C1 segment of cervical spinal cord (tissue), 14 donors: ENCODE measurements around the gene RASGRF1.
A peak's percentile ranks its signal among the peaks of the same experiment; 100 is the strongest.

Source experiments
- DNase-seq, 14 donors: peaks; one replicate each; lab custom pipeline; 2025; lab: John Stamatoyannopoulos, UW

RASGRF1 gene

DNA sequence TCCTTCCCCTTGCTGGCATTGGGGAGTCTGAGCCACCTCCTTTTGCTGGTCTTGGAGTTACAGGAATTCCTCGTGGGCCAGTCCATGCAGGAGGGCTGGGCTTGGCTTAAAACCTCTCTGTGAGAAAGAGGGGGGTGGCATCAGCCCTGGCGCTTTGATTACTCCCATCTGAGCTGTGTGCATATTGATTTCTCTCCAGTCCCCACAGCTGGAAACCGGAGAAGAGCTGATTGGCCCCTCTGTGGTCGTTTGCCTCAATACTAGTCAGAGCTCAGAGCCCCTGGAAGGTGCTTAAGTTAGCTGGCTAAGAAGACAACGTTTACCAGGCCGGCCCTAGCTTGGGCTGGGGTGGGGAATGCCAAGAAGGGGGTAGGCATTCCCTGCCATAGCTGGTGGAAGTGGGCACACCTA is 4.0 kb upstream of the RASGRF1 start:
- no peak for DNase-seq

DNA sequence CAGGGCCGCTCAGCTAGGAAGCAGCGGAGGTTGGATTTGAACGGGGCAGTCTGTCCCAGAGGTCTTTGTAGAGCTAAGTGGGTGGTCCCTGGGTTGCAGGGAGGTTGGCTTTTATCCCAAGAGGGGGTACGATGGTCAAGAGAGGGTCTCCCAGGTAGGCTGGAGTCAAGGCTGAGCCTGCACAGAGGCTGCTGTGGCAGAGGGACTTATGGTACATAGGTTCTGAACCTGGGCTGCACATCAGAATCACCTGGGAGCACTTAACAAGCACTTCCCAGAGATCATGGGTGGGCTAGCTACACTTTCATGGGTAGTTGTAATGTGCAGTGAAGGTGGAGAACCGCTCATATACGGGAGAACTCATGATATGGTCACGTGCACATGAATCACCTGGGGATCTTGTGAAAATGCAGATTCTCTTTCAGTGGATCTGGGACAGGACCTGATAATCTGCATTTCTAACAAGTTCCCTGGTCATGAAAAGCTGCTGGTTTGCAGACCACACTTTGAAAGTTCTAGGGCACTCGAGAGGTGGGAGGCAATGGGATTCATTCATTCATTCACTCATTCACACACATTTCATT is 2.9 kb upstream of the RASGRF1 start:
- no peak for DNase-seq

DNA sequence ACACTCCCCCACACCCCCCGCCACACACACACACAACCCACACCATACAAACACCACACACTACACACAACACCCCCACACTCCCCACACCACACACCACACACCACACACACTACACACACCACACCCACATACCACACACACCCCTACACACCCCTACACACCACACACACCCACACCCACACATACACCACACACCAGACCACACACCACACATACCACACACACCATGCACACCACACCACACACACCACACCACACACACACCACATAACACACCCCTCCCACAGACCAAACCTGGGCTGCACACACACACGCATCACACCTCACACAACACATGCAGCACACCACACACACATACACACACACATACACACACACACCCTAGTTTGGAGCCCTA is 1.8 kb upstream of the RASGRF1 start:
- DNase-seq, result no peak

DNA sequence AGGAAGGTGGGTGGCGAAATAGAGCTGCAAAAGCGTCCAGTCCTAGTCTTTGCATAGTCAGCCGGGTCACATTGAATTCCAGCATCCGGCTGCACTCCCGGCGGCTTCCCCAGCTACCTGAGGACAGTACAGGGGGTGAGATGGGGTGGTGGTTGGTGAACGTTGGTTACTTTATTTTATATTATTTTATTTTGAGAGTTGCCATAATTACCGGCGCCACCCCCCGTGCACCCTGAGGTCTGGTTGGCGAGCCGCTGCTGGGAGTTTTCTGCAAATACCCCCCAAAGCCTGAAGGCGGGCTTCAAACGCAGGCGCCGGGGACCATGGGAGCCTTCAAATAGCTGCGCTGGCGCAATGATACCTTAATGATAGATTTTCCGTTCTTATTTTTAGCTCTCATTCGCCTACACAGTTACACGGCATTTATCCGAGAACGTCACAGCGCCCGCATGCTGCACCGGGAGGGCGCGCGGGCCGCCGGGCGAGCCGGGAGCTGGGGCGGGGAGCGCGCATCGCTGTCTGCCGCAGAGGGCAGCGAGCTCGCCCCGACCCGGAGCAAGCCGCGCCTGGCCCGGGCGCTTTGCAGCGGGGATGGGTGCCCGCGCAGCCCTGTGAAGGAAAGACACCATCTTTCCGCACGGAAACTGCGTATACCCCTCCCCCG is 756 bp upstream of the RASGRF1 start:
- peak in 3 of 14 donors; percentile 28 to 75 (median 52) for DNase-seq

DNA sequence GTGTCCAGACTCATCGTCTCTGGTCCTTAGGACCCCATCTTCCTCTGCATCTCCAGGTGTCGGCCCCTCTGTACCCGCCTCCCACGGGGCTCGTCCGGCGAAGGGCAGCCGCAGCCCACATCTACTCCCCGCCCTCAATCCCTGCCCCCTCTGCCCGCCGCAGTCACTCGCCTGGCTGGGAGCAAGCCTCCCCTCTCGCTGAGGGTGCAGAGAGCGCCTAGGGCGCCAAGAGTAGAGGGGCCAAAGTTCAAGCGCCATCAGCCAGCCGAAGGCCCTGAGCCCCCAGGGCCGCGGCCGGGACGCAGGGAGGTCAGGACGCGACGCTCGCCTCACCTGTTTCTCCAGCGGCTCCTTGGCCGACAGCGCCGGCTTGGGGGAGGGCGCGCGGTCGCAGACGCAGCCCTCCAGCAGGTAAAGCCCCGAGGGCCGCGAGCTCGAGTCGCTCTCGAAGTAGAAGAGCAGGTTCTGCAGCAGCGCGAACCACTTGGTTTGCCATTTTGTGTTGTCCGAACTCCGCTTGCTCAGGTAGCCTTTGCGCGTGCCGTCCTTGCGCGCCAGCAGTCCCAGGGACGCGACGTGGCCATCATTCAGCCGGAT is 592 bp downstream of the RASGRF1 start:
- peak in 1 of 14 donors; percentile 48 for DNase-seq

GRCh38 chr15:79089331-79089889 is 1.2 kb downstream of the RASGRF1 start:
- peak in 3 of 14 donors; percentile 21 to 31 (median 30) for DNase-seq

GRCh38 chr15:79088426-79089205 is 2.0 kb downstream of the RASGRF1 start:
- DNase-seq, result no peak

- DNase-seq, result no peak
Measured at GRCh38 chr15:79086814-79087213, 3.8 kb downstream of the RASGRF1 start.

DNA sequence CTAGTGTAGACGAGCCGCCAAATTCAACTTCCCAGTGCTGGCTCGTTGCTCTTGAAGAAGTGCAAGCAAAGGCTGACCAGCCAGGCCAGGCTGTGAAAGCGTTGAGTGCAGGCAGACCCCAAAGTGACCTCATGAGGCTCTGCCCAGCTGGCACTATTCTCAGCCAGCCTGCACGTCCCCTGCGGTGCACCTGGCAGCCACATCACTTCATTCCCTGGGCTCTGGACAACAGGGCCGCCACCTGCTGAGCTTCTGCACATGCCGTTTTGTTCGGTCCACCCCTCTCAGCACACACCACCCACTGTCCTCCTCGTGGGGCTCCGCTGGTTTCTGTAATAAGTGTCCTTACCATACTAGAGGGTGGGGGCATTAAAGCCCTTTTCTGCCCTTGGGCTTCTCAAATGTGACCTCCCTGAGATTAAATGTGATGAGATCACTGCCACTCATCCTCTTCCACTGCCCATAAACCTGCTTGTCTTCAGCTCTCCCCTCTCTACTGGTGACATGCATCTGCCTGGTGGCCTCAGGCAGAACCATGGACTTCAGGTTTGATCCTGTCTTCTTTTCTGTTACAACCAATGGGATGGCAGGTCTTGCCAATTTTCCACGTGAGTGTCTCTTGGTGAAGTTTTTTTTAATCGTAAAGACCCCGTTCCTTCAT is 6.1 kb downstream of the RASGRF1 start:
- peak in 1 of 14 donors; percentile 80 for DNase-seq

- DNase-seq, result no peak
Measured at GRCh38 chr15:79083154-79083553, 7.4 kb downstream of the RASGRF1 start.

DNA sequence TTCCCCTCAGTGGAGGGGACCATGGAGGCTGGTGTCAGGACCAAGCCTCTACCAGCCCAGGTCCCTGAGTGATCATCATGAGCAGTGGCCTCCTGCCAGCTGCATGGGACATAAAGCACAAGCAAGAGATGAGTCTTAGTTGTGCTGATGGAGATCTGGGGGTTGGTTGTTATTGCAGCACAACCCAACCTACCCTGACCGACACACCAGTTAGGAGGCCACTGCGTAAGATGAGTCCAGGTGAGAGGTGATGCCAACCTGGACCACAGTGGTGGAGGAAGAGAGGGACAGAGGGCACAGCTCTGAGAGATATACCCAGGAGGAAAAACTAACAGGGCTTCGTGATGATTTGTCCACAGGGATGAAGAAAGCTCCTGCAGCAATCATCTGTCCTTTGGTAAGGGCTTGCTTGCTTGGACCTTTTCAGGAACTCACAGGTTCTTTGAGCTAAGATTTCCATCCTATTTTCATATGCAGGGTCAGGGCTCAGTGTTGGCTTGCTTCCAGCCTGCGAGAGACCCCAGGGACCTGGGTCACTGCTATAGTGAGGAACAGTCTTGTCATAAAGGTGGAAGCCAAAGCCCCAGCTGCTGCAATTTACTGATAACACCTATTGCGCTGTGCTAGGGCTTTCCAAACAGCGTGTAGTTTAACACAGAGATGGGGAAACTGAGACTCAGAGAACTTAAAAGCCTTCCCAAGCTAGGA is 8.1 kb downstream of the RASGRF1 start:
- no peak for DNase-seq

GRCh38 chr15:79078763-79079410 is 11.7 kb downstream of the RASGRF1 start:
- no peak for DNase-seq

- DNase-seq, result no peak
Measured at GRCh38 chr15:79078003-79078402, 12.6 kb downstream of the RASGRF1 start.

- peak in 3 of 14 donors; percentile 22 to 59 (median 31) for DNase-seq
Measured at GRCh38 chr15:79076661-79077060, 13.9 kb downstream of the RASGRF1 start.

GRCh38 chr15:79075256-79075655 is 15.3 kb downstream of the RASGRF1 start:
- no peak for DNase-seq

- no peak for DNase-seq
Measured at GRCh38 chr15:79073336-79073735, 17.2 kb downstream of the RASGRF1 start.

GRCh38 chr15:79071901-79072300 is 18.7 kb downstream of the RASGRF1 start:
- peak in 2 of 14 donors; percentile 22 to 83 for DNase-seq

DNA sequence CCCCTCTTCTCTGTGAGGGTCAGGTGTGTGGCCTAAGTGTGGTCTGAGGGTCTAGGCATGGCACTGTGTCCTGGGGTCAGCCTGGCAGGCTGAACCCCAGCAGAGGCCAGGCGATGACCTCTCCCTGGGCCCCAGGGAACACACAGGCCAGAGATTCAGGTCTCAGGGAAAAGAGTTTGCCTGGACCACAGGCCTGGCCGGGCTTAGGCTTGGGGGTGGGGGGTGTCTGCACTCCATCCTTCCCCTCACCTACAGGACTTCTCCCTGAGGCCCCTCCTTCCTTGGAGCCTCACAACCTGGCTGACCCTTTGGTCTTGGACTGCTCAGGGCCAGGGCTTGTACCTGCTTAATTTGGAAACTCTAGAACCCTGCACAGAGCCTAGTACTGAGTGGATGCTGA is 21.8 kb downstream of the RASGRF1 start:
- no peak for DNase-seq

DNA sequence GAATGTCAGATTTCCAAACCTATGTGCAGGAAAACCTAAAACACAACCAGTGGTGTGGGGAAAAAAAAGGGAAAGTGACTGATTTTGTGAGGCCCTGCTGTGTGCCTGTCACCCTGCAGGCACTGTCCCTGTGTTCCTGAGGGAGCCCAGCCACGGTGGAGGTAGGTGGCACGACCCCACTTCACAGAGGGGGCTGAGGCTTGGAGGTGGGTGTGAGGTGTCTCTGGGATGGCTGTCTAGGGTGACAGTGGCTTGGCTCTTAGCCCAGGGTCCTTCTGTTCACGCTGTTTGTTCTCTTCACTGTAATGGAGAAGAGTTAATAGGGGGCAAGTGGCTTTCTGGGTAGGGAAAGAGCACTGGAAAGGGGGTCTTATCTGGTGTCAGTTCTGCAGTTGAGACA is 22.6 kb downstream of the RASGRF1 start:
- DNase-seq, result no peak
